GM12891 (cell line): ENCODE results near the gene MRPL14.

Source experiments
- PAX5 ChIP-seq: IDR thresholded peaks from 2 replicates; pipeline ENCODE4 v1.6.1; 2011; ENCODE audit warnings: low read length, moderate library complexity, mild to moderate bottlenecking; ENCODE audit not compliant: insufficient read depth, severe bottlenecking
- POLR2A ChIP-seq: IDR thresholded peaks from 2 replicates; pipeline ENCODE4 v1.6.1; 2011; ENCODE audit warnings: low read depth, low read length, control low read depth
- POLR2AphosphoS5 ChIP-seq: IDR thresholded peaks from 2 replicates; pipeline ENCODE4 v1.6.1; 2011; ENCODE audit warnings: low read depth, low read length, control low read depth
- TAF1 ChIP-seq: IDR thresholded peaks from 2 replicates; pipeline ENCODE4 v1.6.1; 2011; ENCODE audit warnings: low read depth, low read length, control low read depth

- TF ChIP-seq POLR2A: no peak
- no peak for TF ChIP-seq TAF1
- no peak for TF ChIP-seq POLR2AphosphoS5
- TF ChIP-seq PAX5: no peak
These were observed 17.1 kb downstream of the MRPL14 start for GRCh38 chr6:44110005-44110676.
